A549 (cell line): ENCODE data around the gene DIAPH2. TPM values are rescaled to one million over a fixed set of nuclear protein-coding genes. Genes with fewer than 3 reads are reported as not detected.

Experiments
- ATAC-seq, 2 experiments: fragments of 200-7000 bp in 1 of 2; fragments of >200 bp in 1 of 2; cut with Nextera tagmentation in 1 of 2; cut with Tn5 transposase in 1 of 2; 3 replicates each; pipeline versions ENCODE4 v1.8.0 to v1.9.1; 2018 to 2020; ENCODE audit warnings: mild to moderate bottlenecking in 1 of 2, moderate library complexity in 1 of 2
- CTCF ChIA-PET: fragments of 300-600 bp; sonication (Branson Sonifier 250); formaldehyde crosslinking; extraction: SDS; loops from one replicate; lab custom pipeline; 2021; ENCODE audit warnings: antibody characterized with exemption, inconsistent platforms; lab: Yijun Ruan, JAX
- POLR2A ChIA-PET: fragments of 350-600 bp; formaldehyde crosslinking; extraction: SDS; loops from one replicate; lab custom pipeline; 2021; ENCODE audit warnings: antibody characterized with exemption, inconsistent platforms; lab: Yijun Ruan, JAX
- DNase-seq, 2 experiments: peaks; one replicate each; pipeline versions ENCODE4 v3.0.0 to v3.0.0-alpha.2; 2011 to 2016; ENCODE audit warnings: low read depth in 1 of 2, low spot score in 1 of 2
- FAIRE-seq: peaks from 2 replicates; lab custom pipeline; 2011; peaks lifted over from hg19 to GRCh38; lab: Jason Lieb, UNC
- H3K27ac ChIP-seq, 2 experiments: fragments of >200 bp; sonication (Bioruptor Twin); formaldehyde crosslinking; 3 replicates each; pipeline ENCODE4 v1.5.1; 2016 to 2017
- H3K4me1 ChIP-seq: fragments of >200 bp; sonication (Bioruptor Twin); formaldehyde crosslinking; 3 replicates; pipeline ENCODE4 v1.6.1; 2016
- H3K4me2 ChIP-seq: fragments of >200 bp; sonication (Bioruptor Twin); formaldehyde crosslinking; 3 replicates; pipeline ENCODE4 v1.6.1; 2016
- H3K4me3 ChIP-seq: fragments of >200 bp; sonication (Bioruptor Twin); formaldehyde crosslinking; 3 replicates; pipeline ENCODE4 v1.5.1; 2016
- H3K9me3 ChIP-seq: fragments of >200 bp; sonication (Bioruptor Twin); formaldehyde crosslinking; 3 replicates; pipeline ENCODE4 v1.6.1; 2016
- CBX8 ChIP-seq: fragments of 200-600 bp; sonication (generic); IDR thresholded peaks from 2 replicates; pipeline ENCODE4 v1.6.1; 2016
- CEBPB ChIP-seq, 2 experiments: fragments of >200 bp in 1 of 2; sonication (Bioruptor Twin) in 1 of 2; formaldehyde crosslinking in 1 of 2; IDR thresholded peaks; 2 replicates each; pipeline ENCODE4 v1.6.1; 2012 to 2016
- CHD2 ChIP-seq: fragments of 150-350 bp; IDR thresholded peaks from 2 replicates; pipeline ENCODE4 v1.6.1; 2014; ENCODE audit warnings: low read length; ENCODE audit not compliant: partially characterized antibody
- EHF ChIP-seq: fragments of 250-450 bp; sonication (Bioruptor Pico); IDR thresholded peaks from 2 replicates; pipeline ENCODE4 v1.5.0; 2020; ENCODE audit warnings: mild to moderate bottlenecking
- ESRRA ChIP-seq: fragments of 150-350 bp; IDR thresholded peaks from 2 replicates; pipeline ENCODE4 v1.6.1; 2014; ENCODE audit warnings: mild to moderate bottlenecking, low read length, borderline replicate concordance
- FOSB ChIP-seq: fragments of 250-450 bp; sonication (Bioruptor Pico); IDR thresholded peaks from 2 replicates; pipeline ENCODE4 v1.5.0; 2020; ENCODE audit warnings: mild to moderate bottlenecking, moderate library complexity
- HDAC2 ChIP-seq: fragments of 200-600 bp; sonication (generic); IDR thresholded peaks from 2 replicates; pipeline ENCODE4 v1.6.1; 2016
- HEYL ChIP-seq: fragments of 250-450 bp; sonication (Bioruptor Pico); IDR thresholded peaks from 2 replicates; pipeline ENCODE4 v1.8.0; 2021; ENCODE audit warnings: mild to moderate bottlenecking, moderate library complexity
- HOXB13 ChIP-seq: fragments of 250-450 bp; sonication (Bioruptor Pico); IDR thresholded peaks from 2 replicates; pipeline ENCODE4 v1.5.0; 2020; ENCODE audit warnings: low read depth, mild to moderate bottlenecking, moderate library complexity
- JUN ChIP-seq, 2 experiments: fragments of >200 bp; sonication (Bioruptor Twin); formaldehyde crosslinking; IDR thresholded peaks; 2 replicates in 1 of 2; 3 replicates in 1 of 2; pipeline ENCODE4 v1.6.1; 2016 to 2017
- JUNB ChIP-seq: fragments of >200 bp; sonication (Bioruptor Twin); formaldehyde crosslinking; IDR thresholded peaks from 2 replicates; pipeline ENCODE4 v1.6.1; 2016
- KDM1A ChIP-seq: fragments of 200-600 bp; sonication (generic); IDR thresholded peaks from 2 replicates; pipeline ENCODE4 v1.6.1; 2016; ENCODE audit warnings: low read depth, mild to moderate bottlenecking
- MAFK ChIP-seq: fragments of 450-650 bp; IDR thresholded peaks from 2 replicates; pipeline ENCODE4 v1.6.1; 2014; ENCODE audit not compliant: partially characterized antibody
- MAZ ChIP-seq: fragments of 150-350 bp; IDR thresholded peaks from 2 replicates; pipeline ENCODE4 v1.6.1; 2014; ENCODE audit warnings: antibody characterized with exemption, low read depth, low read length, borderline replicate concordance
- NR3C1 ChIP-seq: fragments of >200 bp; sonication (Bioruptor Twin); formaldehyde crosslinking; IDR thresholded peaks from 3 replicates; pipeline ENCODE4 v1.6.1; 2017
- PHF8 ChIP-seq: fragments of 200-600 bp; sonication (generic); IDR thresholded peaks from 2 replicates; pipeline ENCODE4 v1.6.1; 2016; ENCODE audit warnings: low read depth, mild to moderate bottlenecking, antibody characterized with exemption, moderate library complexity, borderline replicate concordance
- POLR2A ChIP-seq: IDR thresholded peaks from 2 replicates; pipeline ENCODE4 v1.6.1; 2012; ENCODE audit warnings: mild to moderate bottlenecking, low read length
- POLR2AphosphoS2 ChIP-seq: conservative IDR thresholded peaks from 2 replicates; pipeline ENCODE4 v1.6.1; 2012; ENCODE audit warnings: low read length, improper control_type of control experiment, inconsistent platforms
- RARB ChIP-seq: fragments of 250-450 bp; sonication (Bioruptor Pico); IDR thresholded peaks from 2 replicates; pipeline ENCODE4 v1.8.0; 2021; ENCODE audit warnings: mild to moderate bottlenecking, moderate library complexity
- RCOR1 ChIP-seq: fragments of 150-350 bp; IDR thresholded peaks from 2 replicates; pipeline ENCODE4 v1.6.1; 2014; ENCODE audit warnings: antibody characterized with exemption, low read length, low read depth
- RFX5 ChIP-seq: fragments of 450-650 bp; IDR thresholded peaks from 2 replicates; pipeline ENCODE4 v1.7.1; 2014; ENCODE audit warnings: antibody characterized with exemption, mild to moderate bottlenecking, moderate library complexity
- RNF2 ChIP-seq: fragments of 200-600 bp; sonication (generic); IDR thresholded peaks from 2 replicates; pipeline ENCODE4 v1.6.1; 2016; ENCODE audit warnings: low read depth, mild to moderate bottlenecking, antibody characterized with exemption, moderate library complexity, borderline replicate concordance
- TFCP2L1 ChIP-seq: fragments of 250-450 bp; sonication (Bioruptor Pico); IDR thresholded peaks from 2 replicates; pipeline ENCODE4 v1.5.0; 2021; ENCODE audit warnings: mild to moderate bottlenecking
- ZFP36 ChIP-seq: fragments of 450-650 bp; IDR thresholded peaks from 2 replicates; pipeline ENCODE4 v1.6.1; 2014; ENCODE audit warnings: borderline replicate concordance; ENCODE audit not compliant: partially characterized antibody
- ZNF302 ChIP-seq: fragments of 250-450 bp; sonication (Bioruptor Pico); IDR thresholded peaks from 2 replicates; pipeline ENCODE4 v1.9.0; 2021; ENCODE audit warnings: inconsistent platforms, mild to moderate bottlenecking, moderate library complexity
- WGBS: methylation state at CpG from one replicate; pipeline ENCODE4 v1.1.6; 2017; ENCODE audit errors: missing lambda C conversion rate; 5-methylcytosine and 5-hydroxymethylcytosine counted together
- polyA plus RNA-seq, 4 experiments: library from polyadenylated mRNA; depleted of rRNA in 3 of 4; stranded (reverse); fragments of >200 nt; fragmentation: RNase III in 1 of 4; extraction: RNeasy Plus Mini Kit Qiagen cat#74134 plus additional on column Dnase treatment in 1 of 4; gene quantifications; 2 replicates in 3 of 4; 3 replicates in 1 of 4; pipeline ENCODE4 v1.2.3, GENCODE V29; 2011 to 2017
- TF ChIP-seq, protein P1 (sequence below): fragments of 150-350 bp; IDR thresholded peaks from 2 replicates; pipeline ENCODE4 v1.6.1; 2014; ENCODE audit warnings: low read depth, mild to moderate bottlenecking, low read length
- TF ChIP-seq, protein P2 (sequence below): fragments of 450-650 bp; IDR thresholded peaks from 2 replicates; pipeline ENCODE4 v1.6.1; 2014; ENCODE audit warnings: antibody characterized with exemption
- TF ChIP-seq, protein P3 (sequence below): IDR thresholded peaks from 2 replicates; pipeline ENCODE4 v1.6.1; 2012
- TF ChIP-seq, protein P4 (sequence below): IDR thresholded peaks from 2 replicates; pipeline ENCODE4 v1.6.1; 2012

The DIAPH2 gene
- polyA plus RNA-seq, 2 of the 4 experiments (the other 2 are of a cell fraction), result 3.7 to 10.0 TPM

DNA sequence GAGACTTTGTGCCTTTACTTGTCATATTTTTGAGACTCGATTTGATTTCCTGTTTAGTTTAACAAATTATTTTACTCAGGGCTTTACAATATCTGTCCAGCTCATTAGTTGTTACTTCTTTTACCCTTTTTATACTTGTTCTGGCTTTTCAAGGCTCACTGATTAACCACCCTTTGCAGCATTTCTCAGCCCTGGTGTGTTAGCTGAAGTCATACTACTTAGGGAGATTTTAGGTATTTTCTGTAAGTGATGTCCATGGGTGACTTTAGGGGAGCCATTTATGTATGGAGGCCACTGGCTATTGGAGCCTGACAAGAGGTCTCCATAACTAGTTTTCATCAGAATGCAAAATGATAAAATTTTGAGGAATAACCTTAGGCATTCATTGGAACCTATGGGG lies 346.3 kb downstream of the DIAPH2 start:
- no peak for FAIRE-seq
- 79% methylated on average over 1 of the region's 1 CpG for WGBS

DNA sequence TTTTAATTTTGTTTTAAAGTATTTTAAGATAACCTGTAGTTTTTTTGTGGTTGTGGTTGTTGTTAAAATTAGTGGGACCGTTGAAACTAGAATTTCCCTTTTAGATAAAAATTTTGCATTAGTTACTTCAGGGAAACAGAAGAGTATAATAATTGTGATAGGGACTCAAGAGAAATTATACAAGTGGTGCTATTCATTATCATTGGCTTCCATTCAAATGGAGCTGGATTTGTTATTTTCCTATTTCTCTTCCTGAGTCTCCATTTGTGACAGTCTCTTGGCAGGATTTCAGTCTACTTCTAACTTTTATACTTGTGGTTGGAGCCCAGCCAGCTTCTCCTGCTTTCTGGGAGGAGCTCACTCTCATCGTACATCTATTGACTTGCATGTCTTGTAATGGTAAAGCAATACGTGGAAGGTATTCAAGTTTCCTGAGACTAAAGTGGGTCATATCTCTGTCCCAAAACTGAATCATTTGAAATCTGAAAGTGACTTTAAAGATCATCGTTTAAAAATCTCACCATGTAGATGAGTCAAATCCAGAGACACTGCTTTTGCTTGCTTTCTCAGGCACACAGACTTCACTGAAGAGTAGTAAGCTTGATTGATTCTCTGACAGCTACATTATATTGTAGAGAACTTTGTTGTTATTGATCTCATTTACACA lies 354.9 kb downstream of the DIAPH2 start:
- Histone ChIP-seq H3K4me2 (no peak overlapping the region), H3K9me3 (no peaks in the 10 kb centered on the region), H3K27ac (no peak overlapping the region), H3K4me1 (no peaks in the 10 kb centered on the region), H3K4me3 (no peak overlapping the region)
- ATAC-seq (no peak), DNase-seq (no peak), FAIRE-seq (no peak)
- CTCF ChIA-PET, result no interaction called here
- POLR2A ChIA-PET, result no interaction called here
- TF ChIP-seq ZFP36, result no peak
- TF ChIP-seq HEYL (CRISPR knock-in tag), result no peak
- no peak for TF ChIP-seq CHD2
- TF ChIP-seq RNF2, result no peak
- TF ChIP-seq, protein P1, sequence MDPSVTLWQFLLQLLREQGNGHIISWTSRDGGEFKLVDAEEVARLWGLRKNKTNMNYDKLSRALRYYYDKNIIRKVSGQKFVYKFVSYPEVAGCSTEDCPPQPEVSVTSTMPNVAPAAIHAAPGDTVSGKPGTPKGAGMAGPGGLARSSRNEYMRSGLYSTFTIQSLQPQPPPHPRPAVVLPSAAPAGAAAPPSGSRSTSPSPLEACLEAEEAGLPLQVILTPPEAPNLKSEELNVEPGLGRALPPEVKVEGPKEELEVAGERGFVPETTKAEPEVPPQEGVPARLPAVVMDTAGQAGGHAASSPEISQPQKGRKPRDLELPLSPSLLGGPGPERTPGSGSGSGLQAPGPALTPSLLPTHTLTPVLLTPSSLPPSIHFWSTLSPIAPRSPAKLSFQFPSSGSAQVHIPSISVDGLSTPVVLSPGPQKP, result no peak
- TF ChIP-seq RARB, result no peak
- TF ChIP-seq JUN (IDR thresholded peaks at IDR 0.05), result no peak
- TF ChIP-seq POLR2A, result no peak
- no peak for TF ChIP-seq RCOR1
- TF ChIP-seq KDM1A, result no peak
- TF ChIP-seq NR3C1, result no peak
- TF ChIP-seq ZNF302, result no peak
- TF ChIP-seq ESRRA, result no peak
- TF ChIP-seq, protein P2, sequence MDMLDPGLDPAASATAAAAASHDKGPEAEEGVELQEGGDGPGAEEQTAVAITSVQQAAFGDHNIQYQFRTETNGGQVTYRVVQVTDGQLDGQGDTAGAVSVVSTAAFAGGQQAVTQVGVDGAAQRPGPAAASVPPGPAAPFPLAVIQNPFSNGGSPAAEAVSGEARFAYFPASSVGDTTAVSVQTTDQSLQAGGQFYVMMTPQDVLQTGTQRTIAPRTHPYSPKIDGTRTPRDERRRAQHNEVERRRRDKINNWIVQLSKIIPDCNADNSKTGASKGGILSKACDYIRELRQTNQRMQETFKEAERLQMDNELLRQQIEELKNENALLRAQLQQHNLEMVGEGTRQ, result no peak
- TF ChIP-seq CEBPB (IDR thresholded peaks at IDR 0.05), result no peak
- TF ChIP-seq, protein P3, sequence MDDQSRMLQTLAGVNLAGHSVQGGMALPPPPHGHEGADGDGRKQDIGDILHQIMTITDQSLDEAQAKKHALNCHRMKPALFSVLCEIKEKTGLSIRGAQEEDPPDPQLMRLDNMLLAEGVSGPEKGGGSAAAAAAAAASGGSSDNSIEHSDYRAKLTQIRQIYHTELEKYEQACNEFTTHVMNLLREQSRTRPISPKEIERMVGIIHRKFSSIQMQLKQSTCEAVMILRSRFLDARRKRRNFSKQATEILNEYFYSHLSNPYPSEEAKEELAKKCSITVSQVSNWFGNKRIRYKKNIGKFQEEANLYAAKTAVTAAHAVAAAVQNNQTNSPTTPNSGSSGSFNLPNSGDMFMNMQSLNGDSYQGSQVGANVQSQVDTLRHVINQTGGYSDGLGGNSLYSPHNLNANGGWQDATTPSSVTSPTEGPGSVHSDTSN, result no peak
- TF ChIP-seq, protein P4, sequence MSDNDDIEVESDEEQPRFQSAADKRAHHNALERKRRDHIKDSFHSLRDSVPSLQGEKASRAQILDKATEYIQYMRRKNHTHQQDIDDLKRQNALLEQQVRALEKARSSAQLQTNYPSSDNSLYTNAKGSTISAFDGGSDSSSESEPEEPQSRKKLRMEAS, result no peak
- no peak for TF ChIP-seq TFCP2L1 (CRISPR knock-in tag)
- TF ChIP-seq RFX5, result no peak
- no peak for TF ChIP-seq HDAC2
- WGBS, result 76% methylated on average over 4 of the region's 4 CpGs

More for the DNA sequence above, 346.3 kb downstream of the DIAPH2 start:
- no peak overlapping the region for H3K4me2 ChIP-seq
- H3K4me1 ChIP-seq, result no peaks in the 10 kb centered on the region
- DNase-seq (no peak), ATAC-seq (no peak)
- CTCF ChIA-PET, result no interaction called here
- TF ChIP-seq POLR2AphosphoS2 (no peak), CBX8 (no peak), HOXB13 (CRISPR knock-in tag) (no peak), MAFK (no peak), PHF8 (no peak), EHF (CRISPR knock-in tag) (no peak), FOSB (CRISPR knock-in tag) (no peak), MAZ (no peak), NR3C1 (no peak), JUNB (no peak)
- TF ChIP-seq, protein P3, result no peak
- H3K4me3 ChIP-seq, result no peak overlapping the region
- POLR2A ChIA-PET, result no interaction called here
- H3K27ac ChIP-seq, result no peak overlapping the region
- H3K9me3 ChIP-seq, result no peaks in the 10 kb centered on the region
